CD14-positive monocyte (primary cell): ENCODE results near the gene KLHL3. TPM values are rescaled to one million over a fixed set of nuclear protein-coding genes. Genes with fewer than 3 reads are reported as not detected.

Source experiments
- DNase-seq, 3 donors: peaks; one replicate each; pipeline ENCODE4 v3.0.0-alpha.2; 2011 to 2022
- H2AFZ ChIP-seq: 2 replicates; pipeline ENCODE4 v1.6.0; 2012; ENCODE audit warnings: mild to moderate bottlenecking, low read depth, low read length, inconsistent platforms; ENCODE audit not compliant: insufficient read depth, poor library complexity, severe bottlenecking
- H3K27ac ChIP-seq, 2 donors: 1 replicate in 1 of 2; 2 replicates in 1 of 2; pipeline ENCODE4 v1.5.1; 2012 to 2013; ENCODE audit warnings: low read length in 2 of 2, control low read depth in 1 of 2, inconsistent platforms in 1 of 2, low read depth in 1 of 2, mild to moderate bottlenecking in 1 of 2
- H3K27me3 ChIP-seq, 2 donors: one replicate each; pipeline versions ENCODE4 v1.6.0 to v1.6.1; 2011 to 2013; ENCODE audit warnings: low read length in 2 of 2; ENCODE audit not compliant: control insufficient read depth in 2 of 2, insufficient read depth in 2 of 2
- H3K36me3 ChIP-seq, 2 donors: replicated peaks in 1 of 2; 1 replicate in 1 of 2; 2 replicates in 1 of 2; pipeline versions ENCODE4 v1.5.1 to v1.6.1; 2012 to 2013; ENCODE audit warnings: low read length in 2 of 2, control low read depth in 1 of 2, inconsistent platforms in 1 of 2, mild to moderate bottlenecking in 1 of 2; ENCODE audit not compliant: insufficient read depth in 2 of 2, control insufficient read depth in 1 of 2
- H3K4me1 ChIP-seq, 2 donors: 1 replicate in 1 of 2; 2 replicates in 1 of 2; pipeline versions ENCODE4 v1.5.1 to v1.6.1; 2012 to 2013; ENCODE audit warnings: low read length in 2 of 2, control low read depth in 1 of 2, inconsistent platforms in 1 of 2, mild to moderate bottlenecking in 1 of 2, moderate library complexity in 1 of 2; ENCODE audit not compliant: insufficient read depth in 2 of 2, control insufficient read depth in 1 of 2
- H3K4me2 ChIP-seq: replicated peaks from 2 replicates; pipeline ENCODE3; 2012; ENCODE audit warnings: low read length, moderate library complexity, mild to moderate bottlenecking; ENCODE audit not compliant: poor library complexity, severe bottlenecking; ENCODE audit errors: extremely low read depth
- H3K4me3 ChIP-seq, 3 experiments: fragments of 200-600 bp in 1 of 3; sonication (generic) in 1 of 3; replicated peaks in 1 of 3; 1 replicate in 2 of 3; 2 replicates in 1 of 3; pipeline ENCODE4 v1.5.1; 2011 to 2013; ENCODE audit warnings: low read length in 3 of 3, mild to moderate bottlenecking in 3 of 3, control low read depth in 2 of 3, low read depth in 2 of 3, inconsistent platforms in 1 of 3, moderate library complexity in 1 of 3
- H3K79me2 ChIP-seq: 2 replicates; pipeline ENCODE4 v1.6.0; 2012; ENCODE audit warnings: mild to moderate bottlenecking, control low read depth, inconsistent platforms, low read length, moderate library complexity; ENCODE audit not compliant: insufficient read depth
- H3K9ac ChIP-seq: 2 replicates; pipeline ENCODE4 v1.6.0; 2017; ENCODE audit warnings: low read length, mild to moderate bottlenecking; ENCODE audit not compliant: insufficient read depth, poor library complexity, severe bottlenecking
- H3K9me3 ChIP-seq, 2 donors: replicated peaks in 1 of 2; 1 replicate in 1 of 2; 2 replicates in 1 of 2; pipeline versions ENCODE4 v1.5.1 to v1.6.1; 2012 to 2013; ENCODE audit warnings: low read length in 2 of 2, control low read depth in 1 of 2; ENCODE audit not compliant: control insufficient read depth in 1 of 2, insufficient read depth in 1 of 2
- H4K20me1 ChIP-seq: 2 replicates; pipeline ENCODE4 v1.6.0; 2012; ENCODE audit warnings: mild to moderate bottlenecking, low read length, control low read depth, moderate library complexity; ENCODE audit not compliant: insufficient read depth
- H3K27ac Mint-ChIP-seq, 7 donors: one replicate each; pipeline ENCODE4 v1.8.0; 2020; ENCODE audit warnings: mild to moderate bottlenecking in 7 of 7, mixed read lengths in 7 of 7, moderate library complexity in 6 of 7, inconsistent platforms in 2 of 7
- H3K27me3 Mint-ChIP-seq, 3 donors: one replicate each; pipeline ENCODE4 v1.8.0; 2021 to 2022; ENCODE audit warnings: low read depth in 3 of 3, mild to moderate bottlenecking in 3 of 3, mixed read lengths in 3 of 3, moderate library complexity in 3 of 3, inconsistent platforms in 1 of 3
- H3K36me3 Mint-ChIP-seq, 2 donors: one replicate each; pipeline ENCODE4 v1.8.0; 2020; ENCODE audit warnings: mixed read lengths in 2 of 2, inconsistent platforms in 1 of 2, mild to moderate bottlenecking in 1 of 2
- H3K4me1 Mint-ChIP-seq: one replicate; pipeline ENCODE4 v1.8.0; 2020; ENCODE audit warnings: mild to moderate bottlenecking, mixed read lengths
- H3K4me3 Mint-ChIP-seq, 2 donors: one replicate each; pipeline ENCODE4 v1.8.0; 2020; ENCODE audit warnings: mild to moderate bottlenecking in 2 of 2, mixed read lengths in 2 of 2, moderate library complexity in 1 of 2
- H3K9me3 Mint-ChIP-seq, 7 donors: one replicate each; pipeline ENCODE4 v1.8.0; 2020 to 2022; ENCODE audit warnings: mixed read lengths in 7 of 7, mild to moderate bottlenecking in 6 of 7, moderate library complexity in 6 of 7, inconsistent platforms in 2 of 7
- CTCF ChIP-seq: fragments of 200-600 bp; IDR thresholded peaks from one replicate; pipeline ENCODE4 v1.8.0; 2022; ENCODE audit warnings: antibody characterized with exemption, mild to moderate bottlenecking
- WGBS: methylation state at CpG from one replicate; pipeline ENCODE4 v1.1.5; 2013; ENCODE audit warnings: missing lambda C conversion rate; ENCODE audit not compliant: insufficient coverage; 5-methylcytosine and 5-hydroxymethylcytosine counted together
- intact Hi-C, 2 donors: fragments of 100-400 bp; cut with micrococcal nuclease; formaldehyde crosslinking; loops; one replicate each; pipeline versions ENCODE4 v1.15.0 to v1.15.1; 2023
- polyA plus RNA-seq, 3 donors: library from polyadenylated mRNA; depleted of rRNA in 1 of 3; unstranded in 2 of 3; stranded (reverse) in 1 of 3; fragments of 300-500 nt in 2 of 3; fragments of >200 nt in 1 of 3; fragmentation: Illumina TruSeq in 2 of 3; gene quantifications; 1 replicate in 2 of 3; 2 replicates in 1 of 3; pipeline ENCODE4 v1.2.3, GENCODE V29; 2012 to 2021

KLHL3 gene
- polyA plus RNA-seq, 3 donors: 0.71 TPM; not detected in 2

- Mint-ChIP-seq H3K9me3 (no peaks in the 10 kb centered on the region), H3K27me3 (peaks cover 0 to 3% (median 1%) of the 10 kb centered on the region in 3 donors), H3K36me3 (no peaks in the 10 kb centered on the region), H3K4me3 (no peak overlapping the region), H3K4me1 (no peaks in the 10 kb centered on the region), H3K27ac (no peak overlapping the region)
- Histone ChIP-seq H3K9me3 (no peaks in the 10 kb centered on the region), H3K27me3 (no peaks in the 10 kb centered on the region), H4K20me1 (no peaks in the 10 kb centered on the region), H3K36me3 (no peaks in the 10 kb centered on the region), H3K4me3 (no peak overlapping the region), H3K27ac (no peak overlapping the region), H2AFZ (no peak overlapping the region), H3K9ac (no peak overlapping the region), H3K4me1 (no peaks in the 10 kb centered on the region), H3K4me2 (no peak overlapping the region), H3K79me2 (no peaks in the 10 kb centered on the region)
- no peak for DNase-seq
- intact Hi-C loops: no loop called here
- TF ChIP-seq CTCF: no peak
- WGBS: 50% methylated on average over 2 of the region's 3 CpGs
These were observed 78.8 kb downstream of the KLHL3 start for GRCh38 chr5:137657073-137657472.

- Mint-ChIP-seq H3K4me1 (no peaks in the 10 kb centered on the region), H3K27ac (no peak overlapping the region), H3K36me3 (no peaks in the 10 kb centered on the region), H3K27me3 (peaks cover 0 to 3% (median 1%) of the 10 kb centered on the region in 3 donors), H3K4me3 (no peak overlapping the region), H3K9me3 (no peaks in the 10 kb centered on the region)
- no peaks in the 10 kb centered on the region for H4K20me1 ChIP-seq
- H3K4me3 ChIP-seq: no peak overlapping the region
- no peak overlapping the region for H3K9ac ChIP-seq
- no peak for TF ChIP-seq CTCF
- WGBS: 100% methylated on average over 1 of the region's 2 CpGs
- no peaks in the 10 kb centered on the region for H3K9me3 ChIP-seq
- no peak overlapping the region for H3K27ac ChIP-seq
- no peaks in the 10 kb centered on the region for H3K36me3 ChIP-seq
- intact Hi-C loops: no loop called here
- H3K27me3 ChIP-seq: no peaks in the 10 kb centered on the region
- H3K4me1 ChIP-seq: no peaks in the 10 kb centered on the region
- DNase-seq: no peak
- H3K79me2 ChIP-seq: no peaks in the 10 kb centered on the region
- no peak overlapping the region for H3K4me2 ChIP-seq
- no peak overlapping the region for H2AFZ ChIP-seq
These were observed 79.3 kb downstream of the KLHL3 start for GRCh38 chr5:137656558-137656957.
